H9 (cell line): ENCODE measurements around the gene GPR137. TPM values are rescaled to one million over a fixed set of nuclear protein-coding genes. Genes with fewer than 3 reads are reported as not detected.

Experiments
- DNase-seq: peaks from one replicate; pipeline ENCODE4 v3.0.0-alpha.2; 2017
- H2AFZ ChIP-seq: one replicate; pipeline ENCODE4 v1.6.1; 2013; ENCODE audit warnings: mild to moderate bottlenecking, low read length, control low read depth, moderate library complexity
- H2AK5ac ChIP-seq: 2 replicates; pipeline ENCODE4 v1.6.1; 2013; ENCODE audit warnings: low read length, control low read depth, mixed read lengths; ENCODE audit not compliant: insufficient read length
- H2BK120ac ChIP-seq: one replicate; pipeline ENCODE4 v1.6.1; 2013; ENCODE audit warnings: low read depth, mild to moderate bottlenecking, low read length, control low read depth, inconsistent platforms; ENCODE audit not compliant: poor library complexity, severe bottlenecking
- H2BK12ac ChIP-seq: 2 replicates; pipeline ENCODE4 v1.6.1; 2013; ENCODE audit warnings: low read length, control low read depth, mixed read lengths, low read depth; ENCODE audit not compliant: insufficient read length
- H2BK15ac ChIP-seq: 2 replicates; pipeline ENCODE4 v1.6.1; 2013; ENCODE audit warnings: low read depth, low read length, control low read depth
- H2BK20ac ChIP-seq: one replicate; pipeline ENCODE4 v1.6.1; 2013; ENCODE audit warnings: low read depth, mild to moderate bottlenecking, low read length, control low read depth, inconsistent platforms; ENCODE audit not compliant: poor library complexity, severe bottlenecking
- H2BK5ac ChIP-seq: 2 replicates; pipeline ENCODE4 v1.6.1; 2013; ENCODE audit warnings: low read length, control low read depth, mixed read lengths; ENCODE audit not compliant: insufficient read length
- H3K14ac ChIP-seq: 2 replicates; pipeline ENCODE4 v1.6.1; 2013; ENCODE audit warnings: low read length, control low read depth; ENCODE audit not compliant: insufficient read depth
- H3K18ac ChIP-seq: 2 replicates; pipeline ENCODE4 v1.6.1; 2013; ENCODE audit warnings: low read depth, mild to moderate bottlenecking, mixed read lengths, low read length, control low read depth; ENCODE audit not compliant: insufficient read length
- H3K23ac ChIP-seq: 2 replicates; pipeline ENCODE4 v1.6.1; 2013; ENCODE audit warnings: low read length, control low read depth, mixed read lengths, low read depth; ENCODE audit not compliant: insufficient read length
- H3K23me2 ChIP-seq: 2 replicates; pipeline ENCODE4 v1.6.1; 2013; ENCODE audit warnings: low read depth, mild to moderate bottlenecking, mixed read lengths, low read length, control low read depth; ENCODE audit not compliant: insufficient read length, poor library complexity, severe bottlenecking
- H3K27ac ChIP-seq: 2 replicates; pipeline ENCODE4 v1.5.1; 2013; ENCODE audit warnings: low read length, control low read depth, mixed read lengths, low read depth; ENCODE audit not compliant: insufficient read length
- H3K27me3 ChIP-seq: 2 replicates; pipeline ENCODE4 v1.6.1; 2013; ENCODE audit warnings: low read length, control low read depth, inconsistent platforms; ENCODE audit not compliant: insufficient read depth
- H3K4ac ChIP-seq: 2 replicates; pipeline ENCODE4 v1.6.1; 2013; ENCODE audit warnings: low read depth, mild to moderate bottlenecking, control low read depth, inconsistent platforms, low read length, moderate library complexity
- H3K4me1 ChIP-seq: 2 replicates; pipeline ENCODE4 v1.6.1; 2013; ENCODE audit warnings: low read length, control low read depth, inconsistent platforms; ENCODE audit not compliant: insufficient read depth
- H3K4me2 ChIP-seq: 2 replicates; pipeline ENCODE4 v1.6.1; 2013; ENCODE audit warnings: low read length, control low read depth, mixed read lengths; ENCODE audit not compliant: insufficient read length, insufficient read depth
- H3K56ac ChIP-seq: 2 replicates; pipeline ENCODE4 v1.6.1; 2013; ENCODE audit warnings: low read depth, mild to moderate bottlenecking, mixed read lengths, low read length, control low read depth; ENCODE audit not compliant: insufficient read length
- H3K79me1 ChIP-seq: 2 replicates; pipeline ENCODE4 v1.6.1; 2013; ENCODE audit warnings: low read depth, mild to moderate bottlenecking, moderate library complexity, low read length, control low read depth, inconsistent platforms; ENCODE audit not compliant: insufficient read depth, poor library complexity, severe bottlenecking
- H3K79me2 ChIP-seq: 2 replicates; pipeline ENCODE4 v1.6.1; 2013; ENCODE audit warnings: low read length, control low read depth, inconsistent platforms; ENCODE audit not compliant: insufficient read depth
- H3K9ac ChIP-seq: 2 replicates; pipeline ENCODE4 v1.6.1; 2013; ENCODE audit warnings: low read length, control low read depth, mixed read lengths; ENCODE audit not compliant: insufficient read length; ENCODE audit errors: extremely low read depth
- H3K9me3 ChIP-seq: one replicate; pipeline ENCODE4 v1.6.1; 2013; ENCODE audit warnings: low read depth, low read length, inconsistent platforms; ENCODE audit not compliant: control insufficient read depth
- H3T11ph ChIP-seq: one replicate; pipeline ENCODE4 v1.6.1; 2013; ENCODE audit warnings: mild to moderate bottlenecking, low read length, control low read depth, inconsistent platforms
- H4K20me1 ChIP-seq: one replicate; pipeline ENCODE4 v1.6.1; 2013; ENCODE audit not compliant: control insufficient read depth, insufficient read length, insufficient read depth
- H4K5ac ChIP-seq: 2 replicates; pipeline ENCODE4 v1.6.1; 2013; ENCODE audit warnings: low read depth, mild to moderate bottlenecking, mixed read lengths, low read length, control low read depth; ENCODE audit not compliant: insufficient read length
- H4K8ac ChIP-seq: replicated peaks from 2 replicates; pipeline ENCODE4 v1.6.1; 2013; ENCODE audit warnings: low read length, control low read depth, mixed read lengths, low read depth; ENCODE audit not compliant: insufficient read length
- H4K91ac ChIP-seq: 2 replicates; pipeline ENCODE4 v1.6.1; 2013; ENCODE audit warnings: low read depth, mild to moderate bottlenecking, moderate library complexity, mixed read lengths, low read length, control low read depth; ENCODE audit not compliant: insufficient read length
- H3K27ac Mint-ChIP-seq, 3 experiments: 2 replicates in 2 of 3; 3 replicates in 1 of 3; pipeline ENCODE4 v1.8.0; 2020 to 2021; ENCODE audit warnings: mixed read lengths in 3 of 3, mild to moderate bottlenecking in 1 of 3, moderate library complexity in 1 of 3
- H3K27me3 Mint-ChIP-seq: 2 replicates; pipeline ENCODE4 v1.8.0; 2021; ENCODE audit warnings: low read depth, mild to moderate bottlenecking, moderate library complexity, mixed read lengths
- H3K36me3 Mint-ChIP-seq, 3 experiments: 2 replicates in 2 of 3; 3 replicates in 1 of 3; pipeline ENCODE4 v1.8.0; 2020 to 2021; ENCODE audit warnings: low read depth in 3 of 3, mixed read lengths in 3 of 3; ENCODE audit not compliant: insufficient read depth in 1 of 3
- H3K4me1 Mint-ChIP-seq, 2 experiments: 2 replicates each; pipeline ENCODE4 v1.8.0; 2020; ENCODE audit warnings: mixed read lengths in 2 of 2
- H3K4me3 Mint-ChIP-seq, 2 experiments: 2 replicates in 1 of 2; 3 replicates in 1 of 2; pipeline ENCODE4 v1.8.0; 2020 to 2021; ENCODE audit warnings: mild to moderate bottlenecking in 2 of 2, mixed read lengths in 2 of 2, moderate library complexity in 1 of 2
- H3K9me3 Mint-ChIP-seq, 2 experiments: 2 replicates in 1 of 2; 3 replicates in 1 of 2; pipeline ENCODE4 v1.8.0; 2020; ENCODE audit warnings: mild to moderate bottlenecking in 2 of 2, mixed read lengths in 2 of 2, moderate library complexity in 1 of 2
- CTCF ChIP-seq: fragments of 200-600 bp; sonication (generic); conservative IDR thresholded peaks from 3 replicates; pipeline ENCODE4 v1.8.0; 2021; ENCODE audit warnings: antibody characterized with exemption, mild to moderate bottlenecking
- WGBS: extraction: QIAGEN DNeasy Blood & Tissue Kit; methylation state at CpG from one replicate; pipeline ENCODE4 v1.1.7; 2013; ENCODE audit warnings: missing lambda C conversion rate, low lambda C conversion rate, mixed read lengths; ENCODE audit not compliant: insufficient read length; ENCODE audit errors: extremely low coverage; 5-methylcytosine and 5-hydroxymethylcytosine counted together
- total RNA-seq: library from RNA; stranded (reverse); gene quantifications from 2 replicates; pipeline ENCODE4 v1.2.1, GENCODE V29; 2021

Gene GPR137
- total RNA-seq, 1 experiment from 2014 or later, result 39.6 TPM

GRCh38 chr11:64295760-64296159, 10.1 kb downstream of the GPR137 start:
- no peak overlapping the region for H3K4me2 ChIP-seq
- H3K14ac ChIP-seq, result no peak overlapping the region
- H3T11ph ChIP-seq, result no peak overlapping the region
- H4K5ac ChIP-seq, result no peak overlapping the region
- no peak overlapping the region for H2BK12ac ChIP-seq
- no peak overlapping the region for H3K56ac ChIP-seq
- no CpG with 5 or more reads among the region's 4 CpGs for WGBS
- no peak overlapping the region for H2AFZ ChIP-seq
- H2BK20ac ChIP-seq, result no peak overlapping the region
- H2AK5ac ChIP-seq, result no peak overlapping the region
- Mint-ChIP-seq H3K9me3 (peaks cover 0 to 3% of the 10 kb centered on the region in 2 experiments; a peak in 3 of 5 replicates), H3K4me1 (peaks cover 8 to 26% of the 10 kb centered on the region in 2 experiments), H3K27me3 (peaks cover 93% of the 10 kb centered on the region), H3K36me3 (peaks cover 0 to under 1% (median 0%) of the 10 kb centered on the region in 3 experiments; a peak in 1 of 7 replicates), H3K27ac (no peak overlapping the region), H3K4me3 (no peak overlapping the region)
- H3K79me2 ChIP-seq, result no peaks in the 10 kb centered on the region
- H3K27ac ChIP-seq, result no peak overlapping the region
- no peak overlapping the region for H3K4ac ChIP-seq
- H3K18ac ChIP-seq, result no peak overlapping the region
- H3K9me3 ChIP-seq, result no peaks in the 10 kb centered on the region
- H3K23me2 ChIP-seq, result peaks cover 13% of the 10 kb centered on the region
- H3K23ac ChIP-seq, result no peak overlapping the region
- no peak for TF ChIP-seq CTCF
- H2BK120ac ChIP-seq, result no peak overlapping the region
- no peak overlapping the region for H2BK15ac ChIP-seq
- no peak overlapping the region for H4K91ac ChIP-seq
- no peak overlapping the region for H4K8ac ChIP-seq
- peaks cover 93% of the 10 kb centered on the region for H3K27me3 ChIP-seq
- no peak overlapping the region for H2BK5ac ChIP-seq
- no peak for DNase-seq
- H4K20me1 ChIP-seq, result no peaks in the 10 kb centered on the region
- no peaks in the 10 kb centered on the region for H3K79me1 ChIP-seq
- H3K4me1 ChIP-seq, result no peaks in the 10 kb centered on the region
- no peak overlapping the region for H3K9ac ChIP-seq
